HCT116 (cell line): ENCODE measurements around the gene ACAP3. TPM values are rescaled to one million over a fixed set of nuclear protein-coding genes. Genes with fewer than 3 reads are reported as not detected.
A peak's percentile ranks its signal among the peaks of the same experiment; 100 is the strongest.

Experiments
- ATAC-seq: fragments of 200-7000 bp; cut with Tn5 transposase; 2 replicates; pipeline ENCODE4 v1.9.1; 2020; ENCODE audit warnings: mild to moderate bottlenecking, moderate library complexity
- BruUV-seq: library from RNA; stranded (reverse); fragments of 400-500 nt; replicated peaks from 2 replicates; lab custom pipeline; 2021; lab: Mats Ljungman, UMichigan
- CTCF ChIA-PET: fragments of 300-600 bp; sonication (Branson Sonifier 250); formaldehyde crosslinking; loops from one replicate; lab custom pipeline; 2021; ENCODE audit warnings: antibody characterized with exemption; lab: Charles Lee
- POLR2A ChIA-PET: fragments of 300-600, 350-600 bp; sonication (Branson Sonifier 250); formaldehyde crosslinking; loops from one replicate; lab custom pipeline; 2021; ENCODE audit warnings: antibody characterized with exemption; lab: Charles Lee
- RAD21 ChIA-PET, 2 experiments: fragments of 300-600 bp; sonication (Branson Sonifier 250); formaldehyde crosslinking; loops; one replicate each; lab custom pipeline; 2023; ENCODE audit warnings: low total read pairs in 2 of 2; ENCODE audit not compliant: uncharacterized antibody in 2 of 2, unreplicated experiment in 2 of 2, low non-redundant PET in 1 of 2; lab: Charles Lee
- DNase-seq: peaks from one replicate; pipeline ENCODE4 v3.0.0-alpha.2; 2010; ENCODE audit warnings: low read depth, low spot score
- H2AFZ ChIP-seq: fragments of 200-600 bp; shearing (Covaris generic), sonication (generic); 2 replicates; pipeline ENCODE4 v1.6.1; 2017; ENCODE audit warnings: low read depth, mixed run types, mixed read lengths, antibody characterized with exemption, low read length; ENCODE audit not compliant: poor library complexity, severe bottlenecking
- H3K27ac ChIP-seq: 2 replicates; pipeline ENCODE4 v1.5.1; 2012; ENCODE audit warnings: low read depth, low read length
- H3K27me3 ChIP-seq: fragments of 200-600 bp; sonication (generic); 2 replicates; pipeline ENCODE4 v1.6.1; 2016; ENCODE audit warnings: mixed run types, low read length, mixed read lengths; ENCODE audit not compliant: insufficient read depth
- H3K36me3 ChIP-seq, 2 experiments: fragments of 200-500 bp in 1 of 2; fragments of 200-600 bp in 1 of 2; sonication (Bioruptor generic) in 1 of 2; sonication (generic) in 1 of 2; 2 replicates each; pipeline versions ENCODE4 v1.5.1 to v1.6.1; 2014 to 2016; ENCODE audit warnings: low read length in 2 of 2, inconsistent platforms in 1 of 2, mixed read lengths in 1 of 2, mixed run types in 1 of 2; ENCODE audit not compliant: insufficient read depth in 2 of 2, control insufficient read depth in 1 of 2
- H3K4me1 ChIP-seq, 2 experiments: fragments of 200-600 bp in 1 of 2; sonication (generic) in 1 of 2; 2 replicates each; pipeline versions ENCODE4 v1.5.1 to v1.6.1; 2012 to 2017; ENCODE audit warnings: low read length in 2 of 2, inconsistent platforms in 1 of 2, mild to moderate bottlenecking in 1 of 2, mixed read lengths in 1 of 2, mixed run types in 1 of 2, moderate library complexity in 1 of 2; ENCODE audit not compliant: insufficient read depth in 2 of 2, control insufficient read depth in 1 of 2
- H3K4me2 ChIP-seq: fragments of 200-600 bp; sonication (generic); 2 replicates; pipeline ENCODE4 v1.6.1; 2017; ENCODE audit warnings: mixed run types, low read length, mixed read lengths
- H3K4me3 ChIP-seq, 2 experiments: fragments of 200-600 bp in 1 of 2; sonication (generic) in 1 of 2; replicated peaks in 1 of 2; 2 replicates each; pipeline ENCODE4 v1.5.1; 2011 to 2016; ENCODE audit warnings: low read length in 2 of 2, control low read depth in 1 of 2, low read depth in 1 of 2, mild to moderate bottlenecking in 1 of 2, mixed read lengths in 1 of 2, mixed run types in 1 of 2
- H3K79me2 ChIP-seq: fragments of 200-600 bp; sonication (generic); 2 replicates; pipeline ENCODE4 v1.6.1; 2017; ENCODE audit warnings: mild to moderate bottlenecking, mixed run types, low read length, moderate library complexity, mixed read lengths; ENCODE audit not compliant: insufficient read depth
- H3K9ac ChIP-seq: fragments of 200-600 bp; sonication (generic); 2 replicates; pipeline ENCODE4 v1.6.1; 2016; ENCODE audit warnings: low read length, mixed read lengths
- H3K9me2 ChIP-seq: fragments of 200-600 bp; sonication (generic), shearing (Covaris generic); 2 replicates; pipeline ENCODE4 v1.6.1; 2017; ENCODE audit warnings: mixed run types, mild to moderate bottlenecking, moderate library complexity; ENCODE audit not compliant: insufficient read depth
- H3K9me3 ChIP-seq, 2 experiments: fragments of 200-500 bp in 1 of 2; fragments of 200-600 bp in 1 of 2; sonication (Bioruptor generic) in 1 of 2; sonication (generic) in 1 of 2; 2 replicates each; pipeline ENCODE4 v1.6.1; 2014 to 2017; ENCODE audit warnings: low read length in 2 of 2, mixed read lengths in 2 of 2, inconsistent platforms in 1 of 2, low read depth in 1 of 2, mild to moderate bottlenecking in 1 of 2, mixed run types in 1 of 2, moderate library complexity in 1 of 2; ENCODE audit not compliant: control insufficient read depth in 1 of 2, insufficient read depth in 1 of 2
- H4K20me1 ChIP-seq: fragments of 200-600 bp; sonication (generic), shearing (Covaris generic); 2 replicates; pipeline ENCODE4 v1.6.1; 2017; ENCODE audit warnings: mixed run types, mild to moderate bottlenecking, moderate library complexity; ENCODE audit not compliant: insufficient read depth
- CTCF ChIP-seq, 3 experiments: fragments of 200-600 bp in 1 of 3; sonication (generic) in 1 of 3; IDR thresholded peaks in 2 of 3; conservative IDR thresholded peaks in 1 of 3; 2 replicates each; pipeline ENCODE4 v1.5.1; 2012 to 2017; ENCODE audit warnings: low read depth in 2 of 3, low read length in 2 of 3, antibody characterized with exemption in 1 of 3, borderline replicate concordance in 1 of 3, control low read depth in 1 of 3, mild to moderate bottlenecking in 1 of 3, mixed read lengths in 1 of 3, mixed run types in 1 of 3, moderate library complexity in 1 of 3; ENCODE audit not compliant: insufficient read depth in 1 of 3
- EGR1 ChIP-seq: IDR thresholded peaks from 2 replicates; pipeline ENCODE4 v1.6.1; 2012; ENCODE audit warnings: low read depth
- MAX ChIP-seq: IDR thresholded peaks from 2 replicates; pipeline ENCODE4 v1.6.1; 2012
- POLR2AphosphoS5 ChIP-seq: IDR thresholded peaks from 2 replicates; pipeline ENCODE4 v1.6.1; 2011; ENCODE audit warnings: mild to moderate bottlenecking, low read depth, low read length, moderate library complexity
- SRF ChIP-seq: IDR thresholded peaks from 2 replicates; pipeline ENCODE4 v1.6.1; 2012; ENCODE audit warnings: low read depth
- ZBTB33 ChIP-seq: IDR thresholded peaks from 2 replicates; pipeline ENCODE4 v1.6.1; 2011; ENCODE audit warnings: mild to moderate bottlenecking, low read length, moderate library complexity; ENCODE audit not compliant: insufficient replicate concordance; ENCODE audit errors: extremely low read depth
- ZFX ChIP-seq: fragments of 450-650 bp; IDR thresholded peaks from 2 replicates; pipeline ENCODE4 v1.6.1; 2017
- intact Hi-C: fragments of 100-400 bp; cut with micrococcal nuclease; formaldehyde crosslinking; loops from 2 replicates; pipeline ENCODE4 v1.10.0; 2022
- total RNA-seq: library from RNA; stranded (reverse); gene quantifications from one replicate; pipeline ENCODE4 v1.2.1, GENCODE V29; 2021; ENCODE audit not compliant: unreplicated experiment

ACAP3 gene
- total RNA-seq, 1 experiment from 2014 or later, result 38.8 TPM

- intact Hi-C loops, result no loop called here
- Histone ChIP-seq H3K27ac (peak overlapping the region; percentile 28; the same call in 1 of the 2 replicates), H3K27me3 (no peaks in the 10 kb centered on the region), H2AFZ (no peak overlapping the region), H3K36me3 (peaks cover 3 to 12% of the 10 kb centered on the region in 2 experiments; a peak in 2 of 4 replicates), H4K20me1 (peaks cover 4% of the 10 kb centered on the region; the same call in 1 of the 2 replicates), H3K4me2 (no peak overlapping the region), H3K9me3 (no peaks in the 10 kb centered on the region), H3K9me2 (no peaks in the 10 kb centered on the region), H3K4me1 (peaks cover 10 to 47% of the 10 kb centered on the region in 2 experiments; a peak in 3 of 4 replicates), H3K79me2 (peaks cover 7% of the 10 kb centered on the region; the same call in 1 of the 2 replicates), H3K4me3 (no peak overlapping the region)
- POLR2A ChIA-PET, result interaction anchor here (0.6 kb wide), 1 partner anchor 41 kb away, joined by 3 read pairs; the partner anchor contains the start of gene AURKAIP1
- CTCF ChIA-PET, result no interaction called here
- ATAC-seq (peak; percentile 15), DNase-seq (no peak)
- TF ChIP-seq SRF, result no peak
- TF ChIP-seq ZFX, result peak; percentile 27; the same call in 1 of the 2 replicates
- TF ChIP-seq POLR2AphosphoS5, result peak; percentile 48; the same call in 1 of the 2 replicates
- TF ChIP-seq, all 23 proteins: peak for 2
- RAD21 ChIA-PET, result no interaction called here
- H3K9ac ChIP-seq, result no peak overlapping the region
- BruUV-seq, result no TSS peak
These were observed 26.0 kb upstream of the ACAP3 start for GRCh38 chr1:1333551-1334241.

- H3K9ac ChIP-seq, result peak overlapping the region; percentile 20; the same call in 1 of the 2 replicates
- no peak overlapping the region for H3K4me3 ChIP-seq
- no peaks in the 10 kb centered on the region for H3K27me3 ChIP-seq
- intact Hi-C loops, result no loop called here
- ATAC-seq, result peak; percentile 17
- H3K27ac ChIP-seq, result peak overlapping the region; percentile 10; the same call in 1 of the 2 replicates
- H3K79me2 ChIP-seq, result peaks cover 7% of the 10 kb centered on the region; the same call in 1 of the 2 replicates
- TF ChIP-seq ZBTB33 (no peak), EGR1 (no peak; the same call in 1 of the 2 replicates), CTCF (IDR thresholded peaks at IDR 0.05 in 2 of 3, conservative IDR thresholded peaks at IDR 0.05 in 1 of 3; ENCODE audit: borderline replicate concordance in 1 of 3, insufficient read depth in 1 of 3, low read depth in 2 of 3, low read length in 2 of 3) (no peak), POLR2AphosphoS5 (peak; percentile 57), MAX (peak; percentile 66)
- DNase-seq, result no peak
- ChIA-PET POLR2A (interaction anchor here (0.6 kb wide), 1 partner anchor 42 kb away, joined by 3 read pairs; the partner anchor contains the start of gene AURKAIP1), CTCF (no interaction called here), RAD21 (no interaction called here)
- H3K9me3 ChIP-seq, result no peaks in the 10 kb centered on the region
- no peak overlapping the region for H2AFZ ChIP-seq
- no TSS peak for BruUV-seq
- H3K36me3 ChIP-seq, result peaks cover 0 to 10% of the 10 kb centered on the region in 2 experiments; a peak in 1 of 4 replicates
- H3K4me2 ChIP-seq, result peak overlapping the region; percentile 44
- peaks cover 4% of the 10 kb centered on the region; the same call in 1 of the 2 replicates for H4K20me1 ChIP-seq
- peaks cover 10 to 41% of the 10 kb centered on the region in 2 experiments; a peak in 3 of 4 replicates for H3K4me1 ChIP-seq
- H3K9me2 ChIP-seq, result no peaks in the 10 kb centered on the region
These were observed 25.2 kb upstream of the ACAP3 start for GRCh38 chr1:1332774-1333480.
